Erythroblast (primary cell): ENCODE measurements around the gene DRG1.

ENCODE experiments used
- GATA1 ChIP-seq: IDR thresholded peaks from 2 replicates; pipeline ENCODE4 v1.6.1; 2011; ENCODE audit warnings: low read depth, mild to moderate bottlenecking, control low read depth, low read length, moderate library complexity
- POLR2A ChIP-seq: IDR thresholded peaks from 2 replicates; pipeline ENCODE4 v1.6.1; 2011; ENCODE audit warnings: mild to moderate bottlenecking, low read length

GRCh38 chr22:31446208-31446607 is 46.8 kb downstream of the DRG1 start:
- TF ChIP-seq POLR2A = no peak
- TF ChIP-seq GATA1 = no peak
